HG02870 (cell line): ENCODE data around the gene INTS6L.
A peak's percentile ranks its signal among the peaks of the same experiment; 100 is the strongest.

Source experiments
- ATAC-seq: cut with Tn5 transposase; IDR thresholded peaks from one replicate; pipeline ENCODE4 v1.9.1; 2021; ENCODE audit warnings: mild to moderate bottlenecking, moderate library complexity; ENCODE audit not compliant: unreplicated experiment

Gene INTS6L, protein sequence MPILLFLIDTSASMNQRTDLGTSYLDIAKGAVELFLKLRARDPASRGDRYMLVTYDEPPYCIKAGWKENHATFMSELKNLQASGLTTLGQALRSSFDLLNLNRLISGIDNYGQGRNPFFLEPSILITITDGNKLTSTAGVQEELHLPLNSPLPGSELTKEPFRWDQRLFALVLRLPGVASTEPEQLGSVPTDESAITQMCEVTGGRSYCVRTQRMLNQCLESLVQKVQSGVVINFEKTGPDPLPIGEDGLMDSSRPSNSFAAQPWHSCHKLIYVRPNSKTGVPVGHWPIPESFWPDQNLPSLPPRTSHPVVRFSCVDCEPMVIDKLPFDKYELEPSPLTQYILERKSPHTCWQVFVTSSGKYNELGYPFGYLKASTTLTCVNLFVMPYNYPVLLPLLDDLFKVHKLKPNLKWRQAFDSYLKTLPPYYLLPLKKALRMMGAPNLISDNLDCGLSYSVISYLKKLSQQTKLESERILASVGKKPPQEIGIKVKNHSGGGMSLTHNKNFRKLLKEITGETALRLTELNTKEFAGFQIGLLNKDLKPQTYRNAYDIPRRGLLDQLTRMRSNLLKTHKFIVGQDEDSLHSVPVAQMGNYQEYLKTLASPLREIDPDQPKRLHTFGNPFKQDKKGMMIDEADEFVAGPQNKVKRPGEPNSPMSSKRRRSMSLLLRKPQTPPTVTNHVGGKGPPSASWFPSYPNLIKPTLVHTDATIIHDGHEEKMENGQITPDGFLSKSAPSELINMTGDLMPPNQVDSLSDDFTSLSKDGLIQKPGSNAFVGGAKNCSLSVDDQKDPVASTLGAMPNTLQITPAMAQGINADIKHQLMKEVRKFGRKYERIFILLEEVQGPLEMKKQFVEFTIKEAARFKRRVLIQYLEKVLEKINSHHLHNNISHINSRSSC

DNA sequence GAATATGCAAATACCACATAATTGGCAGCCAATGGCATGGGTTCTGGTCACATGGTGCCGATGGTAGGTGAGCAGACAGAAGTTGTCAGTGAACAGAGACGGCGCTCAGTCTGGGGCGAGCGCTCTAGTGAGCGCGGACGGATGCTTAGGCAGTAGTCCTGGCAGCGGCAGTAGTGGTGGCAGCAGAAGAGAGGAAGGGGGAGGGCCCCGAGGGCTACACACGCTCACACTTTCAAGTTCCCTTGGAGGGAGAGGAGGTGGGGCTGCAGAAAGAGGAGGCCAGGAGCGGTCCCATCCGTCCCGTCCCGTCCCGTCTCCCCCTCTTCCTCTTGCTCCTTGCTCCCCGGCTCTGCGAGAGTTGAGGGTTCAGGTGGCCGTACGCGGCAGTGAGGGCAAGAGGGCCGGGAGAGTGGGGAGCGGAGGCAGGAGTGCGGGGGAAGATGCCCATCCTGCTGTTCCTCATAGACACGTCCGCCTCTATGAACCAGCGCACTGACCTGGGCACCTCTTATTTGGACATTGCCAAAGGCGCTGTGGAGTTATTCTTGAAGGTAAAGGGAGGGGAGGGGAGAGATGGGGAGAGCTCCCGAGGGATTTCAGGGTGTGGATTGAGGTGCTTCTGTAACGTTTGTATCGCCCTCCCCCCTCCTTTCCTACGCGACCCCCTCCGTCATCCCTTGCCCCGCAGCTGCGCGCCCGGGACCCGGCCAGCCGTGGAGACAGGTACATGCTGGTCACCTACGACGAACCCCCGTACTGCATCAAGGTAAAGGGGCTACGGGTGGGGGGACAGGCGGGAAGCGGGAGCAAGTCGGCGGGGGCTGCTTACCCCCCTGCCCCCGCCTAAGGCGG lies at the start of gene INTS6L:
Gene INTS6L (plus strand): TSS at position 108 of the 852 bp plus-strand sequence. CDS start 333 bp downstream, at position 441.
- ATAC-seq: peak; percentile 77

DNA sequence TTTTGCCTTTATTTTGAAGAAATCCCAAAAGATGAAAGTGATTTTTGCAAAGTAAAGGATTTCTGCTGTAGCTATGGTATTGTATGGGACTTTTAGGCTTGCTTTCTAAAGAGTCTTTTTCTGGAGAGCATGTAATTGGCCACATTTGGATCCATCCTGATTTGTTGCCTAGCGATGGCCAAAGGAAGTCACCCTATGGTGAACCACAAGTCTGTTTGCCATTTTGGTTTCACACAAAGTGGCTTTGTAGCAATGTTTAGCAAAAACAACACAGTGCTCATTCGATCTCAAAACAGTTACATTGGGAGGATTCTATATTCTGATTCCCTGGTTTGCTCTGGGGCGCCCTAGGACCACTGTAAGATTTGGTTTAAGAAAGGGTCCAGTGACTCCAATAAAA lies 44.1 kb upstream of the INTS6L start:
- no peak for ATAC-seq

DNA sequence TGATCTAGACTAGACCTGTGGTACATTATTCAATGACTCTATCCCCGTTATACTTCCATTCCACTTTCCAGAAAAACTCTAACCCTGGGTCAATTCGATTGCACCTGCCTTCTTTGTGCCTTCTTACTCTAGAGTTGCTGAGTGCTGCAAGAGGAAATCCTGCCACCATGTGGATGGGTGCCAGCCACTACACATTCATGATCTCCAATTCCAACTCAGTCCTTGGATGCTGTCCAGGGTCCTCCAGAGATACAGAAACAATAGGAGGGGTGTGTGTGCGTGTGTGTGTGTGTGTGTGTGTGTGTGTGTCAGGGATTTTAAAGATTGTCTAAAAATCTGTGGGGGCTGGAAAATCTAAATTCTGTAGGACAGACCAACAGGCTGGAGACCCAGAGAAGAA lies 42.9 kb upstream of the INTS6L start:
- no peak for ATAC-seq

DNA sequence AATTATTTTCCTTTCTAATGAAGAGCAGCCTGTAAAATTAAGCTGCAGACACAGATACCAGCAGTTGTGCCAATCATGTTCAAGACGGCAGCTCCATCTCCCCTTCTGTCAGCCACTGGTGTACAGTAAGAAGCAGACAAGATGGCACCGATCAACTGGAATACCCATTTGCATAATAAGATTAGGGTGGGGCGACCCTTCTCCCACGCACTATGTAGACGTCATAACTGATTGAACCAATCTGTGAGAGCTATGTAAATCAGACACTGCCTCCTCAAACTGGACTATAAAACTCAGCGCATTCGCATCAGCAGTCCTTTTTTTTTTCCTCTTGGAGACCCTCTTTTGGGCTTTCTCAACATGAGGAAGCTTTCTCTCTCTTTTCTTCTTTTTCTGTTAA lies 40.4 kb upstream of the INTS6L start:
- no peak for ATAC-seq

DNA sequence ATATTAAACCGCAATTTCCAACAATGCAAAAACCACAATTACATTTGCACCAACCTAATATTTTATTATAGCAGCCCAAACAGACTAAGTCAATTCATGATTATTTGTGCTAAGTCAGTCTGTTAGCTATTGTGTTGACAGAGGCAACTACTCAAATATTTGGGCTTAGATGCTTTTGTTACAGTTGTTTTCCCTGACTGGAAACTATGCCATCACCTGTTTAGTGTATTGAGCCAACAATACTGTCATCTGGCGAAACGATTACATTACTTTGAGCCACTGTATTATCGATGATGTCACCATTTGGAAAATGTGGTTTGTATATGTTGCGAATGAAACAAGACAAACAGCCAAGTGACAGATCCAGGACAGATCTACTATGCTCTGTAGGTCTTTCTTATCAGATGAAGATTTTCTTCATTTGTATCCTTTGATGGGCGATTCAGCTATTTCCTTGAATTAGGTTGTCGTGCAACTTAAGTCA lies 38.7 kb upstream of the INTS6L start:
- ATAC-seq: no peak

DNA sequence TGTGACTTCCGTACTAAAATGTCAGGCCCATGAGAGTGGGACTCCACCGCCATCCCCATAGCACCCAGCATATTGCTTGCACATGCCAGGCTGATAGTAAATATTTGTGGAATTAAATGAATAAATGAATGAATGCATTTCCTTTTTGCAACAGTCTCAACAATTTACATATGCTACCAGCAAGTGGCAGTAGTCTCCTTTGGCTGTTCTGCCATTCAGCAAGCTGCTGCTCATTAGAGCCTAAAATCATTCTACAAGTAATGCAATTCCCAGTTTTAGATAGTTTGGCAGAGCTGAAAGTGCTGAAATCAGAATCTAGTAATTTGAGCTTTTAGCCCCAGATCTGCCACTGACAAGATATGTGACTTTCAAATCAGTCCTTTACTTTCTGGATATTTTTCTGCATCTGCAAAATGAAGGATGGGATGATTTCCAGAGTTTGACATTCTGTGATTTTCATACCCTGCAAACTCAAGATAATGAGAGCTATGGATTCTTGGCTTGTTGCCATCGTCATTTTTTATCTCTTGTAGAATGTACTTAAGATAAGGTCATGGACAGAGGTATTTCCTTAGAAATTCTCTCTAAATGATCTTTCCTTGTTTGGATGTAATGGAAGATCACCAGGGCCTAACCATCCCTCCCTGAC lies 35.7 kb upstream of the INTS6L start:
- no peak for ATAC-seq

DNA sequence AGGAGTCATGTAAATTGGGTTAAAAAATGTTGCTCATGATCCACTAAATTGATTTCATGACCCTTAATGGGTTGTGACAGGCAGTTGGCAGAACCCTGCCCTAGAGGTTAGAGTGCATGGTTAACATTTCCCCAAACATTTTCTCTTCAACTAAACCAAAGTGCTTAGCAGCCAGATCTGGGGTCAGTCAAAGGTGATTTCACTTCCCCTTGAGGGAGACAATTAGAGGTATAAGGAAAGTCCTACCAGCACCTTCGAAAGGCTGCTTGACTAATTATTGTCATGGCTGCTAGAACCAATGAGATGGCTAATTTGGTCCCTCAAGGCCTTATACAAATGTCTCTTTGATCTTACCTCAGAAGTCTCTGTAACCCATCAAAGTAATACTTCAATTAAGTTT lies 30.9 kb upstream of the INTS6L start:
- peak; percentile 79 for ATAC-seq

DNA sequence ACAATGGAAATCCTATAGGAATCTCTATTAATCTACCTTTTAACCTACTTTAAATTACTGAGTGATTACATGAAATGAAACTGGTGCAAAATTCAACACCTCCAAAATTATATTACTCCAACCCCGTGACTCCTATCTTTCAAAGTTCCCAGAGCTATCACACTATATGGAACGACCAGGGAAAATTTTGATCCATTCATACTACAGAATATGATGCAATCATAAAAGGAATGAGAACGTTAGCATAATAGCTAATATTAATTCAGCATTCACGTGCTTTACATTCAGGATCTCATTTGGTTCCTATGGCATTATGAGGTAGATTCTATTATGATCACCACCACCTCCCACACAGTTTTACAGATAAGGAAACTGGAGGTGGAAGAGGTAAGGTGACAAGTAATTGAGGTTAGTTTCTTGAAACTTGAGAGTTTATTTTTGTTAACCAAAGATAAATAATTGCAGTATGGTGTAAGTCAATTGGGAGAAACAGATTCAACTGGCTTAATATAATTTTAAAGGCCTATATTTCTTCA lies 29.4 kb upstream of the INTS6L start:
- no peak for ATAC-seq

DNA sequence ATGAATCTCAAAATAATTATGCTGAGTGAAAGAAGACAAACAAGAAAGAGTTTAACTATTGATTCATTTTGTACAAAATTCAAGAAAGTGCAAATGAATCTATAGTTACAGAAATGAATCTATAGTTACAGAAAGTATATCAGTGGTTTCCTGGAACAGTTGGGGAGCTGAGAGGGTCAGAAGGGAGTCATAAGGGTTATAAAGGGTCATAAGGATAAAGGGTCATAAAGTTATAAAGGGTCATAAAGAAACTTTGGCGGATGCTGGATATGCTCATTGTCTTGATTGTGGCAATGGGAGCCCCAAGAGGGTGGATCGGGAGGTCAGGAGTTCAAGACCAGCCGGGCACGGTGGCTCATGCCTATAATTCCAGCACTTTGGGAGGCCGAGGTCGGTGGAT lies 26.0 kb upstream of the INTS6L start:
- no peak for ATAC-seq

DNA sequence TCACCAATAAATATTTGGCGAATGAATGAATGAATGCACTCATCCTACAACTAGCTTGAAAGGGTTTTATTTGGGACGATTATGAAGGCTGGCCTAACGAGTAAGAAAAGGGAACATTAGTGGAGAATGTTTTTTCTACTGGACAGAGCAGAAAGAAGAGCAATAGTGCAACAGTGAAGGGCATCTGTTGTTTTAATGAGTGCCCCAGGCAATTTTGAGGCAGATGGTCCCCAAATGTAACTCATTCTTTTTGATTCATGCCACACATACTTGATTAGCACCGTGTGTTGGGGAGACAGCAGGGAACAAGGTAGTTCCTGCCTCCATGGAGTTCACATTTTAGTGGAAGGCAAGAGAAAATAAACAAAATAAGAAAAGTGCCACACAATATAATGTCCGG lies 22.7 kb upstream of the INTS6L start:
- ATAC-seq: no peak

DNA sequence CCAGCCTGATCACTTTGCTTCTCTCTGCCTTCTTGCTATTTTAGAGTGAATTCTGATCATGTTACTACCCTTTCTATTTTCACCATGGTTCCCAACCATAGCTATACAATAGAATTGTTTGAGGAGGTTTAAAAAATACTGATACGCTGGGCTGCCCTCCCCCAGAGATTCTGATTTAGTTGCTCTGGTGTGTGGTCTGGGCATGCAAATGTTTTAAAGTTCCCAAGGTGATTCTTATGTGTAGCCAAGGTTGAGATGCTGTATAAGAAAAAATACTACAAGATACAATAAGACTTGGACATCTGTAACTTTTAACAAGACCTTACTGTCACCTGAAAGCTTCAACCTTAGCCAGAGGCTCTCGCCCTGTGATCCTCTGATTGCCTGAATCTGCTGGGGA lies 22.2 kb upstream of the INTS6L start:
- ATAC-seq: no peak

DNA sequence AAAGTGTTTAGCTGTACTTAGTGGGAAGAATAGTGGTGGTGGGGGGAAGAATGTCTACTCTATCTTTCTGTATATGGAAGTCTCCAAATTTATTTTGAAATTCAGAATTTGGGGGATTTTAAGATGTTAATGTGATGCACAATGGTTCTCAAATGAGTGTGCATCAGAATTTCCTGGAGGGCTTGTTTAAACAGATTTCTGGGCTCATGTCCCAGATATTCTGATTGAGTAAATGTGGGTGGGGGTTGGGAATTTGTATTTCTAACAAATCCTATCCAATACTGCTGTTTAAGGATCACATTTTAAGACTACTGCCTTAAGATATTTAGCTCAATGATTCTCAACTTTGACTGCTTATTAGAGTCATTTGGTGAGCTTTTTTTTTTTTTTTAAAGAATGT lies 15.1 kb upstream of the INTS6L start:
- ATAC-seq: no peak

DNA sequence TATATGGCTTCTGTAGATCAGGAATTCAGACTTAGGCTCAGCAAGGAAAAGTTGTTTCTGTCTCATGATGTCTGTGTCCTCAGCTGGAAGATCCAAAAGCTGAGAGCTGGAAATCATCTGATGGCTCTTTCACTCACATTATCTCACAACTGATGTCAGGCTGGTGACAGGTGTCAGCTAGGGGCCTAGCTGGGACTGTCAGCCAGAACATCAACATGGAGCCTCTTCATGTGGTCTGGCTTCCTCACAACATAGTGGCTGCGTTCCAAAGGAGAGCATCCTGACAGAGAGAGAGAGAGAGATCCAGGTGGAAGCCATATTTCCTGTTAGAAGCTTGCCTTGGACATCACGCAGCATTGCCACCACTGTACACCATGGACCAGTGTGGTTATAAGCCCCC lies 10.6 kb upstream of the INTS6L start:
- ATAC-seq: no peak

DNA sequence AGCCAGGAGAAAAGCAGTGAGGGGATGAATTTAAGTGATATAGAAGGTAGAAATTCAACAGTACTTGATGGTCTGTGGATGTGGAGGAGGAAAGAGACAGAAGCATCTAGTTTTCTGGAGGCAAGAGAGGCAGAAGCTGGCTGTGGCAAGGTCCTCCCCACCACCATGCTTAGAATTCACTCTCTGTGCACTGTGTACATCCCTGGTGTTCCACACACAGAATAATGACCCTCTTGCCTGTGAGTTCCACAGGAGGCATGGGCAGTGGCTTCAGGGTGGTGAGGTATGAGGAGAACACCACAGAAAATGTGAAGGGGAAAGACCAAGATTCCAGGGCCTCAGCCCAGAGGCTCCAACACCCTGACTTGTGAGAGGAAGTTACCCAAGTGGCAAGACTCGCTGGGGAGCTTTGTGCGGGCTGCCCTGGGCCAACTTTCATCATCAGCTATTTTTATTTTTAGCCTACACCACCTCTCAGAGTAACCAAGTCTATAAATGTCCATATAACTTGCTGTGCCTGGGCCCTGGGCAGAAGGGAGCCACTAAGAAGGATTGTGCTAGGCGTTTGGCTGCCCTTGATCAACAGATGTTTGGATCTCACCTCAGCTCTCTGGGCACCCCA lies 7.8 kb upstream of the INTS6L start:
- no peak for ATAC-seq

DNA sequence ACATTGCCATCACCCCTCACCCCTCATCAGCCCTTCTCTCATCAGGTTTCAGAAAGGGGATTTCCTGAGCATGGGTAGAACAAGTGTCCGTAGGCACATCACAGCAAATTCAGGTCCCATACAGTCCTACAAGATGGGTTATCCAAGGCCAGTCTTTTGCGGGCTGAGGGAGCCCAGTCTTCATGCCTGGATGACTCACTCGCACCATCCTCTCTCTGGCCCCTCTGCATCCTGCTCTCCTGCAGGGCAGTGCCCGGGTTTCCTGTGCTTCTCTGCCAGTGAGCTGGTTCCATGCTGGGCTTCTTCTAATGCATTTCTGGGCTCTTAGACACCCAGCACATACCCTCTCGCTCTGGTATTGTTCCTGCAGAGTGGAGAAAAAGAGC lies 7.3 kb upstream of the INTS6L start:
- no peak for ATAC-seq

DNA sequence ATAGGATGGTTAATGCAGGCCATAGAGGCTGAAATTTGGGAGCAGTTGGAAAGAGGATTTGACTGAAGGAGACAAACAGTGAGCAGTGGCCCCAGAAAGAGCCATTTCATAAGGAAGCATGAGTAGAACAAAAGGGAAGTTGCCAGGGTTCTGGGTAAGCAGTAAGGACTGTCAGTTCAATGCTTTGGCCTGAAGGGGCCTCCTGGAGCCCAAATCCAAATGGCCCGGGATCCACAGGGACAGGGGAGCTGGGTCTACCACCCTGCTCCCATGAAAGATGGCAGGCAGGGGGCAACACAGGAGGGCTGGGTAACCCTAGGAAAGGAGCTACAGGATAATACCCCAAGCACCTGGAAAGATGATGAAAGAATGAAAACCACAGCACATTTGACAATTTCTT lies 4.1 kb upstream of the INTS6L start:
- ATAC-seq: no peak

DNA sequence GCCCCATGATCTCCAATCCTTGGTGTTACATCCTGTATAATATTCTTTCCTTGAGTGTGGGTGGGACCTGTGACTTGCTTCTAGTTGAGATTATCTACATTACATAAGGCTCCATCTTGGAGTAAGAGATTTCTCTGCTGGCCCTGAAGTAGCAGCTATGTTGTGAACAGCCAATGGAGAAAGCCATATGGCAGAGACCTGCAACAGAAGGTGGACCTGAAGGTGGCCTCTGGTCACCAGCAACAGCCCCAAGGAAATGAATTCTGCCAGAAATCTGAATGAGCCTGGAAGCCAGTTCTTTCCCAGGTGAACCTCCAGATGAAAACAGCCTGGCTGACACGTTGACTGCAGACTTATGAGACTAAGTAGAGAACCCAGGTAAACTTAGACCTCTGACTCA lies 2.3 kb upstream of the INTS6L start:
- no peak for ATAC-seq

DNA sequence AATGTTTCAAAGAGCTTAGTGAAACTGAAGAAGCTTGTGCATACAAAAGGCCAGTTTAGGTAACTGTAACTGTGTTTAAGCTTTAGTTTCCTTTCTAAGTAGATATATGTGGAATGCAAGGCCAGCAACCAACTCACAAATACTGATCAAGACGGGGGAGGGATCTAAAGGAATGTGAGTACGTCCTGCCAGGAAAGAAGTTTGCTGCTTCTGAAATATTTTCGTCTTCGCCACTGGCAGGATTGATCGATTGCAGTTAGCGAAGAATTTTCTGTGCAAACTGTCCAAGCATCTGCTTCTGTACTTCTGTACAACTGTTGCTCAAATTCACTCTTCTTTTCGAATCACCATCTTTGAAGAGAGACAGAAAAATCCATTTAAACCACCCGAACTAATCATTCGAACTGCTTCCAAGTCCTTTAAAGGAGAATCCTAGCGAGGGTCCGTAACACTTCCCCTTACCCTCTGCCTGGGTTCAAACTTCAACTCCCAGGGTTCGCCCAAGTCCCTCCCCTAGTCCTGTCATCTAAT lies 373 bp upstream of the INTS6L start:
- no peak for ATAC-seq

DNA sequence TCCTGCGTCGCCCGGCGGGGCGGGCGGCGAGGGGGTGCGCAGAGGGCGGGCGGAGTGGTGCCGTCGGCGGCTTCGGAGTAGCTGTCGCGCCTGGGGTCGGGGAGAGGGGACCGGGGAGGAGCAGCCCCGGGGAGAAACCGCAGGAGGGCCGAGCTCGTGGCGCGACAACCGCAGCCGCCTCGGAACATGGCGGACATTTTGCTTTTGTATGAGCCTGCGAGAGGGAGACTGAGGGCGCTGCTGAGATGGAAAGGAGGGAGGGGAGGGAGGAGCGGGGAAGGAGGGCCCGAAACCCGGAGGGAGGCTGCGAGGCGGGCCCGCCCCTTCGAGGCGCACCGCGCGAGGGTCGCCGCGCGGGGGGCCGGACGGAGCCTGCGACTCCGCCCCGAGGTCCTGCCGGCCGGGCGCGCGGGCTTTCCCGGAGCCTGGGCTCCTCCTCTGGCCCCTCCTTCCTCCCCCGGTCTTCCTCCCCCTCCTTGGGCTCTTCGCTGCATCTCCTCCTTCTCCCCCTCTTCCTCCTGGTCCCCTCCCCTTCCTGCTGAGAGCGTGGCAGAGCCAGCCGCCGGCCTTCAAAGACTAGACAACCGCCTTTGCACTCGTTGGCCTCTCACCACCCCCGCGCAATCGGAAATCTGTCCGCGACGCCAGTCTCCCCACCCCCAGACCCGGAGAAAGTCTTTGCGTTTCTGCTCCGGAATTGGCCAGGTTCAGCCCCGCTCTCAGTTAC lies 1.1 kb downstream of the INTS6L start:
- ATAC-seq: peak; percentile 49
